ENCODE measurements around the gene RCAN2.
"Not testable (repeated sequence)": the region's sequence is repeated elsewhere in the genome, so short reads cannot be mapped to it uniquely, and the experiment has no call there.

RCAN2 gene

GRCh38 chr6:46438245-46438644 lies 53.0 kb downstream of the RCAN2 start:
- DNase-seq: no peak

GRCh38 chr6:46437671-46438221 lies 53.5 kb downstream of the RCAN2 start:
- peak; percentile 77 for DNase-seq

- no peak for DNase-seq
Observed at GRCh38 chr6:46422619-46423018, 68.6 kb downstream of the RCAN2 start.

- no peak for DNase-seq
Observed at GRCh38 chr6:46421939-46422338, 69.3 kb downstream of the RCAN2 start.

GRCh38 chr6:46420921-46421638 lies 70.2 kb downstream of the RCAN2 start:
- DNase-seq: peak; percentile 31

- DNase-seq: peak; percentile 89
Observed at GRCh38 chr6:46419576-46420002, 71.7 kb downstream of the RCAN2 start.

GRCh38 chr6:46414398-46414797 lies 76.9 kb downstream of the RCAN2 start:
- no peak for DNase-seq

GRCh38 chr6:46412662-46413061 lies 78.6 kb downstream of the RCAN2 start:
- DNase-seq: no peak

- DNase-seq: no peak
Observed at GRCh38 chr6:46411456-46412197, 79.6 kb downstream of the RCAN2 start.

- DNase-seq: peak; percentile 67
Observed at GRCh38 chr6:46410334-46410953, 80.8 kb downstream of the RCAN2 start.

- no peak for DNase-seq
Observed at GRCh38 chr6:46407776-46408530, 83.3 kb downstream of the RCAN2 start.

- DNase-seq: no peak
Observed at GRCh38 chr6:46407246-46407645, 84.0 kb downstream of the RCAN2 start.

GRCh38 chr6:46405620-46406180 lies 85.5 kb downstream of the RCAN2 start:
- DNase-seq: not testable (repeated sequence)

GRCh38 chr6:46400898-46401297 lies 90.4 kb downstream of the RCAN2 start:
- no peak for DNase-seq

- DNase-seq: no peak
Observed at GRCh38 chr6:46395530-46395929, 95.7 kb downstream of the RCAN2 start.

GRCh38 chr6:46393940-46394337 lies 97.3 kb downstream of the RCAN2 start:
- no peak for DNase-seq

GRCh38 chr6:46393161-46393939 lies 97.9 kb downstream of the RCAN2 start:
- DNase-seq: no peak

- no peak for DNase-seq
Observed at GRCh38 chr6:46392294-46392693, 99.0 kb downstream of the RCAN2 start.

- DNase-seq: no peak
Observed at GRCh38 chr6:46390153-46390876, 100.9 kb downstream of the RCAN2 start.

- not testable (repeated sequence) for DNase-seq
Observed at GRCh38 chr6:46387728-46388127, 103.5 kb downstream of the RCAN2 start.

- no peak for DNase-seq
Observed at GRCh38 chr6:46381579-46381978, 109.7 kb downstream of the RCAN2 start.
